ENCODE data around the gene SNAPC5.
"Not testable (repeated sequence)": the region's sequence is repeated elsewhere in the genome, so short reads cannot be mapped to it uniquely, and the experiment has no call there.

- TF ChIP-seq CTCF (IDR thresholded peaks at IDR 0.05; ENCODE audit: low read length); EZH2 (optimal IDR thresholded peaks at IDR 0.05; ENCODE audit: low read depth, low read length): not testable (repeated sequence)
Observed at GRCh38 chr15:66503041-66503648, 5.6 kb upstream of the SNAPC5 start.

Data from MM.1S (cell line).